Peyer's patch (tissue), 4 donors: ENCODE measurements around the gene ODC1. TPM values are rescaled to one million over a fixed set of nuclear protein-coding genes. Genes with fewer than 3 reads are reported as not detected.

Experiments used
- DNase-seq, 3 donors: peaks; one replicate each; pipeline ENCODE4 v3.0.0-alpha.2; 2017 to 2019
- H3K27ac ChIP-seq, 4 donors: fragments of 200-600 bp; sonication (generic); one replicate each; pipeline ENCODE4 v1.5.1; 2016 to 2019
- H3K27me3 ChIP-seq, 2 donors: fragments of 200-600 bp; sonication (generic); one replicate each; pipeline ENCODE4 v1.5.1; 2019
- H3K36me3 ChIP-seq, 3 donors: fragments of 200-600 bp; sonication (generic); one replicate each; pipeline ENCODE4 v1.5.1; 2016 to 2019
- H3K4me1 ChIP-seq, 4 donors: fragments of 200-600 bp; sonication (generic); one replicate each; pipeline ENCODE4 v1.5.1; 2016 to 2019
- H3K4me3 ChIP-seq, 4 donors: fragments of 200-600 bp; sonication (generic); 1 replicate in 3 of 4; 2 replicates in 1 of 4; pipeline ENCODE4 v1.5.1; 2016 to 2019; ENCODE audit warnings: mild to moderate bottlenecking in 1 of 4
- H3K9me3 ChIP-seq, 4 donors: fragments of 200-600 bp; sonication (generic); one replicate each; pipeline ENCODE4 v1.5.1; 2016 to 2019; ENCODE audit warnings: mild to moderate bottlenecking in 1 of 4
- CTCF ChIP-seq, 6 experiments: fragments of 450-650 bp in 4 of 6; fragments of 200-600 bp in 2 of 6; sonication (generic) in 1 of 6; IDR thresholded peaks; one replicate each; pipeline ENCODE4 v1.5.1; 2017 to 2019; ENCODE audit warnings: antibody characterized with exemption in 6 of 6, mild to moderate bottlenecking in 3 of 6, moderate library complexity in 1 of 6
- POLR2A ChIP-seq, 2 donors: fragments of 450-650 bp; IDR thresholded peaks; one replicate each; pipeline ENCODE4 v1.5.1; 2017; ENCODE audit warnings: antibody characterized with exemption in 2 of 2, mild to moderate bottlenecking in 2 of 2, moderate library complexity in 2 of 2
- total RNA-seq, 4 donors: library from RNA; depleted of rRNA; stranded (reverse); fragments of >200 nt; gene quantifications; one replicate each; pipeline ENCODE4 v1.1.0, GENCODE V29; 2016

Gene ODC1
- total RNA-seq, 4 donors from 2014 or later: 31.5 to 91.6 (median 55.6) TPM

- DNase-seq: no peak
- TF ChIP-seq POLR2A (IDR thresholded peaks at IDR 0.05): no peak
- no peak for TF ChIP-seq CTCF (IDR thresholded peaks at IDR 0.05)
- H3K4me3 ChIP-seq: no peak overlapping the region
- H3K9me3 ChIP-seq: no peaks in the 10 kb centered on the region
- no peaks in the 10 kb centered on the region for H3K36me3 ChIP-seq
- H3K27me3 ChIP-seq: no peaks in the 10 kb centered on the region
- H3K27ac ChIP-seq: no peak overlapping the region
- peaks cover 12 to 45% (median 14%) of the 10 kb centered on the region in 4 donors for H3K4me1 ChIP-seq
Measured at GRCh38 chr2:10397297-10397875, 50.7 kb downstream of the ODC1 start.

- DNase-seq: no peak
- Histone ChIP-seq H3K9me3 (no peaks in the 10 kb centered on the region), H3K27me3 (no peaks in the 10 kb centered on the region), H3K36me3 (no peaks in the 10 kb centered on the region), H3K4me3 (no peak overlapping the region), H3K4me1 (peaks cover 8 to 44% (median 12%) of the 10 kb centered on the region in 4 donors), H3K27ac (peak overlapping the region in 1 of 4 donors; percentile 64)
- TF ChIP-seq CTCF (IDR thresholded peaks at IDR 0.05) (no peak), POLR2A (IDR thresholded peaks at IDR 0.05) (no peak)
Measured at GRCh38 chr2:10396464-10396863, 51.7 kb downstream of the ODC1 start.

GRCh38 chr2:10395893-10396292 lies 52.2 kb downstream of the ODC1 start:
- Histone ChIP-seq H3K4me1 (peaks cover 2 to 43% (median 7%) of the 10 kb centered on the region in 4 donors), H3K27me3 (no peaks in the 10 kb centered on the region), H3K27ac (peak overlapping the region in 1 of 4 donors; percentile 64), H3K9me3 (no peaks in the 10 kb centered on the region), H3K36me3 (no peaks in the 10 kb centered on the region), H3K4me3 (no peak overlapping the region)
- TF ChIP-seq CTCF (IDR thresholded peaks at IDR 0.05) (no peak), POLR2A (IDR thresholded peaks at IDR 0.05) (no peak)
- DNase-seq: peak in 2 of 3 donors; percentile 64 to 67

GRCh38 chr2:10393640-10393982 lies 54.5 kb downstream of the ODC1 start:
- Histone ChIP-seq H3K27me3 (no peaks in the 10 kb centered on the region), H3K4me3 (no peak overlapping the region), H3K36me3 (no peaks in the 10 kb centered on the region), H3K9me3 (no peaks in the 10 kb centered on the region), H3K27ac (peak overlapping the region in 3 of 4 donors; percentile 65 to 92 (median 74)), H3K4me1 (peaks cover 0 to 51% (median 10%) of the 10 kb centered on the region in 4 donors)
- TF ChIP-seq POLR2A (IDR thresholded peaks at IDR 0.05) (no peak), CTCF (IDR thresholded peaks at IDR 0.05) (no peak)
- DNase-seq: no peak

- H3K9me3 ChIP-seq: no peaks in the 10 kb centered on the region
- peak in 1 of 2 donors; percentile 15 for TF ChIP-seq POLR2A (IDR thresholded peaks at IDR 0.05)
- TF ChIP-seq CTCF (IDR thresholded peaks at IDR 0.05): no peak
- H3K4me3 ChIP-seq: no peak overlapping the region
- peak overlapping the region in 3 of 4 donors; percentile 65 to 92 (median 74) for H3K27ac ChIP-seq
- no peaks in the 10 kb centered on the region for H3K36me3 ChIP-seq
- DNase-seq: peak in 2 of 3 donors; percentile 82 to 87
- H3K4me1 ChIP-seq: peaks cover 0 to 48% (median 10%) of the 10 kb centered on the region in 4 donors
- H3K27me3 ChIP-seq: no peaks in the 10 kb centered on the region
Measured at GRCh38 chr2:10392951-10393639, 55.0 kb downstream of the ODC1 start.
